ENCODE measurements around the gene ENGASE.

Gene ENGASE

DNA sequence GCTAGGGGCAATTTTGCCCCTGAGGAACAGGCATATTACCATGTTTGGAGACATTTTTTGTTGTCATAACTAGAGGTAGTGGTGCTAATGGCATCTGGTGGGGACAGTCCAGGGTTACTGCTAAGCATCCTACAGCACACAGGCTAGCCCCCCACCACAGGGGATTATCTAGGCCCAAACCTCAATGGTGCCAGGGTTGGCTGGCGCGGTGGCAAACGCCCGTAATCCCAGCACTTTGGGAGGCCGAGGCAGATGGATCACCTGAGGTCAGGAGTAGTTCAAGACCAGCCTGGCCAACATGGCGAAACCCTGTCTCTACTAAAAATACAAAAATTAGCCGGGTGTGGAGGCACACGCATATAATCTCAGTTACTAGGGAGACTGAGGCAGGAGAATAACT lies 35.5 kb upstream of the ENGASE start:
- no peak for DNase-seq

DNA sequence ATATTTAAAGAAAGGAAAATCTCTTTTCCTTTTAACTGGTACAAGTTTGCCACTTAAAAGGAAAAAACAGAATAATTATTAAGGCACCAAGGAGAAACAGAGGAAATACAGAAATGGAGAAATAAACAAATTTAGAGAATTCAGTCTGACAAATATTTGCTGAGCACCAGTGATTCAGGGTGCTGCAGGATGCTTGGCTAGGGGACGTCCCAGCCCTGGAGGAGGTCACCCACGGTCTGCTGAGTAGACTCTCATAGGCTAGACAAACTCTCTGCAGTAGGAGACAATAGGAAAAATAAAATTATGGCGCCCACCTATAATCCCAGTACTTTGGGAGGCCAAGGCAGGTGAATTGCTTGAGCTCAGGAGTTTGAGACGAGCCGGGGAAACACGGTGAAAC lies 34.7 kb upstream of the ENGASE start:
- no peak for DNase-seq

- DNase-seq: no peak
Observed at GRCh38 chr17:79041041-79041570, 33.5 kb upstream of the ENGASE start.

DNA sequence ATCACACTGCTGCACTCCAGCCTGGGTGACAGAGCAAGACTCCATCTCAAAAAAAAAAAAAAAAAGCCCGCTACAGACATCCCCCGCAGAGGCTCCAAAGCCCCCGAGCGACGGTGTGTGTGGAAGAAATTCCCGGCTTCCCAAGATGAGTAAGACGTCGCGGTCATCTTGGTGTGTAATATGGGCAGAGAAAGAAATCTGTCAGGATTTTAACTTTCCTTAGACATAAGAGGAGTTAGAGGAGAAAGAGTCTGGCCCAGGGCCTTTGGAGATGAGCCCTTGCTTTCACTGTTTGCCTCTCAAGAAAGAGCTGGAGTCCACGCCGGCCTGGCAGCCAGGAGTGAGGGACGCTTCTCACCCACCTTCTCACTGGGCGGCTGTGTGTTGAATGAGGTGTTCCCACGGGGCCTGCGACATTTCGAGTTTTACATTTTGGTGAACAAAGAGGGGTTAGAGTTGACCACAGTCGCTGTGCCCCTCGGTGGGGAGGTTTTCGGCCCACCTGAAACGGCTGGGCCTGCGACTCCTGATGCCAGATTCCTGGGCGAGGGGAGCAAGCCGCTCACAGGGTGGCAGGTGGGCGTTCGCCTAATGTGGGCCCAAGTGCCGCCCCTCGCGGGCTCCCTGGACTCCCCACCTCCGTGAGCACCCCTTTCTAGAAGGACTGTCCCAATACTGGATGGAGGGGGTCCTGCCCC lies 32.8 kb upstream of the ENGASE start:
- no peak for DNase-seq

DNA sequence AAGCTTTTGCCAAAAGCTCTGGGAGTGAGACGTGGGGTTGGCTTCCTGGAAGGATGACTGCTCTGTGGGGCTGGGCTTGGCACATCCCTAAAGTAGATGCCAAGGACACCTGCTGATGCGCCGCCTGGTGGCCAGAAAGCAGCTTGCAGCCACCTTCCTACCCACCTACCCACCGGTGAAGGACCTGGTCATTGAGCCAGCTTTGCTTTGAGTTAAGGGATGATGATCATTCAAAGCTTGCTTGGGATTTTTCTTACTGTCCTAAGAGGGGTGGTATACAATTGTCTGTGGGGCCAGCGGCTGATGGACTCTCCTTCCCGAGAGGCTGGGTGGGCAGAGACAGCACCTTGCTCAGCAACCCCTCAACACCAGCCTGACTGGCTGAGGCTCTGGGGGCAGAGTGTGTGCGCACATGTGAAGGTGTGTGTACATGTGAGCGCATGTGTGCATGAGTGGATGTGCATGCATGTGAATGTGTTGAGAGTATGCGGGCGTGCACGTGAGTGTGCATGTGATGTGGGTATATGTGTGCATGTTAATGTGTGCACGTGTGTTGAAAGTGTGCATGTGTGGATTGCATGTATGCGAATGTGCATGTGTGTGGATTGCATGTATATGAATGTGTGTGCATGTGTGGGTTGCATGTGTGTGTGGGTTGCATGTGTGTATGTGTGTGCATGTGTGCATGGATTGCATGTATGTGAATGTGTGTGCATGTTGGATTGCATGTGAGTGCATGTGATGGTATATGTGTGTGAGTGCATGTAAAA lies 32.0 kb upstream of the ENGASE start:
- peak in 4 of 5 donors; percentile 40 to 66 (median 46) for DNase-seq

DNA sequence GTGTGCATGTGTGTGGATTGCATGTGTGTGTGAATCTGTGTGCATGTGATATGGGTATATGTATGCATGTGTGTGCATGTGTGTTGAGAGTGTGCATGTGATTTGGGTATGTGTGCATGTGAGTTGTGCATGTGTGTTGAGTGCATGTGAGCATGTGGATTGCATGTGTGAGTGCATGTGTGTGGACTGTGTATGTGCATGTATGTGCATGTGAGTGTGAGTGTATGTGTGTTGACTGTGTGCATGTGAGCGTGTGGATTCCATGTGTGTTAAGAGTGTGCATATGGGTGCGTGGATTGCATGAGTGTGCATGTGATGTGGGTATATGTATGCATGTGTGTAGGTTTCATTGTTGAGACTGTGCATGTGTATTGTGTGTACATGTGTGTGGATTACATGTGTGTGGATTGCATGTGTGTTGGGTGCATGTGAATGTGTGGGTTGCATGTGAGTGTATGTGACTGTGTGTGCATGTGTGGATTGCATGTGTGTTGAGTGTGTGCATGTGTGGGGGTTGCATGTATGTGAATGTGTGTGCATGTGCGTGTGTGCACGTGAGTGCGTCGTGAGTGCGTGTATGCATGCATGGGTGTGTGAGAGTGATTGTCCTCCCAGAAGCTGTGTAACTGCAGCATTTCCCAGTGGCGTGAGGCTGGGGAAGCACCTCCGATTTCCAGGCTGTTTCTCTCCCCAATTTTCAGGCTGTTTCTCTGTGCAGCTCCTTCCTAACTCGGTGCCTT lies 31.3 kb upstream of the ENGASE start:
- no peak for DNase-seq

DNA sequence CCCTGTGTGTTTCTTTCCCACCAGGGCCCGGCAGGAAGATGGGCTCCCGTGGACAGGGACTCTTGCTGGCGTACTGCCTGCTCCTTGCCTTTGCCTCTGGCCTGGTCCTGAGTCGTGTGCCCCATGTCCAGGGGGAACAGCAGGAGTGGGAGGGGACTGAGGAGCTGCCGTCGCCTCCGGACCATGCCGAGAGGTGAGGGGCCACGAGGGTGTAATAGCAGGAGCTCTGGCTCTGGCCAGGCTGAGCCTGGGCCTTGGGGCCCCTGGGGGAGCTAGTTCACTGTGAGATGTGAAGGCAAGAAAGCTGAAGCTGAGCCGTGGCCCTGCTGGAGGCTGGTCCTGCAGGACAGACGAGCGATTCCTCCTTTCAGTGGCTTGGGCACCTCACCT lies 30.7 kb upstream of the ENGASE start:
- DNase-seq: no peak

DNA sequence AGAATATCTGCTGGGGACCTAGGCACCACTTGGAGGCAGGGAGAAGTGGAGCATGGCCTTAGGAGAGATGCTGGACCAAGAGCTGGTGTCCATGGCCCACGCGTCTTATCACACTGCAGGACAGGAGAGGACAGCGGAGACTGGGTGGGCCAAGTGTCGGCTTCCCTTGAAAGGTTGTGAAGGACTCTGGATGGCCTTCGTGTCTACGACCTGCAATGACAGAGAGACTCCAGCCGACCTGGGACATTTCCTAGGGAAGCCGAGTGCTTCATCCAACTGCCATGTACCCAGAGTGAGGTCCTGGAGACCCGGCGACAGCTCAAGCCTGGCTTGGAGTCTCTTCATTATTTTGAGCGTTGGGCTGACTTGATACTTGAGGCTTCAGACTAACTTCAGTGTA lies 30.2 kb upstream of the ENGASE start:
- DNase-seq: no peak

DNA sequence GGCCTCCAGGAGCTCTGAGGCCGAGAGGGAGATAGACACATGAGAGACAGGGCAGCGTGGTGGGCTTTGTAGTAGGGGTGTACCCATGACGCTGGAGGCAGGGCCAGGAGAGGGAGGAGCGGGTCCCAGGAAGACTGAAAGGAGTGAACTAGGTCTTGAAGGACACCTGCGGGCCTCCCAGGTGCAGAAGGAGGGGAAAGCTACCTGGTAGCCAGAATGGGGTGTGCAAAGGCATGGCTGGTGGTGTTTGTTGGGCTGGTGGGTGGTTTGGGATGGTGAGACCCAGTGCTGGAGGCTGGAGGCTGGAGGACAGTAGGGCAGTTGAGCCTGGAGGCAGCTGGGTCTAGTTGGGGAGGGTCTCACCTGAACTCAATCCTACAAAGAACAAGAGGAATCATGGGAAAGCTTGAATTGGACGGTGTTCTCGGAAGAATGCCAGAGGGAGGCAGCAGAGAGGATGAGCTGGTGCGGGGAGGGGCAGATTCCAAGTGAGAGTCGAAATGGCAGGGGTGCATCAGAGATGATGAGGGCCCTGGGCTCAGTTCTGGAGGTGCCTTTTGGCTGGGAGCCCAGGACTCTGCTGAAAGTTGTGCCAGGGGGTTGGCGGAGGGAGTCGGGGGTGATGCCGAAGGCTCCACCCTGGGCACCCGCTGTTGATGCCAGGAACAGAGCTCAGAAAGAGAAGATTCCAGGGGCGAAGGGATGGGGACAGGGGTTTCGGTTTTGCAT lies 29.5 kb upstream of the ENGASE start:
- no peak for DNase-seq

- peak in 4 of 5 donors; percentile 35 to 48 (median 42) for DNase-seq
Observed at GRCh38 chr17:79045842-79046196, 28.8 kb upstream of the ENGASE start.

GRCh38 chr17:79046197-79046915 lies 28.3 kb upstream of the ENGASE start:
- DNase-seq: no peak

GRCh38 chr17:79046916-79047280 lies 27.7 kb upstream of the ENGASE start:
- DNase-seq: no peak

DNA sequence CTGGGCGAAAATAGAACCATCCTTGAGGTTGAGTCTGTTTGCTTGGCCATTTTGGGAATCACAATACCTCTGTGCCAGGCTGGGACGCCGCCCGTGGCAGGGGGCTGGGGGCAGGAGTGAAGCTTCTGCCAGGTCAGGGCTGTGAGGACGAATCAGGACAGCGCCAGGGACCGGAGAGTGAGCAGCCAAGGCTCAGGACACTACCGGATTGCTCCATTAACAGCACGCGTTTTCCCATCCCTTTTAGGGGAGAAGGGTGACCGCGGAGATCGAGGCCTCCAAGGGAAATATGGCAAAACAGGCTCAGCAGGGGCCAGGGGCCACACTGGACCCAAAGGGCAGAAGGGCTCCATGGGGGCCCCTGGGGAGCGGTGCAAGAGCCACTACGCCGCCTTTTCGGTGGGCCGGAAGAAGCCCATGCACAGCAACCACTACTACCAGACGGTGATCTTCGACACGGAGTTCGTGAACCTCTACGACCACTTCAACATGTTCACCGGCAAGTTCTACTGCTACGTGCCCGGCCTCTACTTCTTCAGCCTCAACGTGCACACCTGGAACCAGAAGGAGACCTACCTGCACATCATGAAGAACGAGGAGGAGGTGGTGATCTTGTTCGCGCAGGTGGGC lies 27.2 kb upstream of the ENGASE start:
- DNase-seq: no peak

GRCh38 chr17:79047923-79048825 lies 26.4 kb upstream of the ENGASE start:
- DNase-seq: no peak

DNA sequence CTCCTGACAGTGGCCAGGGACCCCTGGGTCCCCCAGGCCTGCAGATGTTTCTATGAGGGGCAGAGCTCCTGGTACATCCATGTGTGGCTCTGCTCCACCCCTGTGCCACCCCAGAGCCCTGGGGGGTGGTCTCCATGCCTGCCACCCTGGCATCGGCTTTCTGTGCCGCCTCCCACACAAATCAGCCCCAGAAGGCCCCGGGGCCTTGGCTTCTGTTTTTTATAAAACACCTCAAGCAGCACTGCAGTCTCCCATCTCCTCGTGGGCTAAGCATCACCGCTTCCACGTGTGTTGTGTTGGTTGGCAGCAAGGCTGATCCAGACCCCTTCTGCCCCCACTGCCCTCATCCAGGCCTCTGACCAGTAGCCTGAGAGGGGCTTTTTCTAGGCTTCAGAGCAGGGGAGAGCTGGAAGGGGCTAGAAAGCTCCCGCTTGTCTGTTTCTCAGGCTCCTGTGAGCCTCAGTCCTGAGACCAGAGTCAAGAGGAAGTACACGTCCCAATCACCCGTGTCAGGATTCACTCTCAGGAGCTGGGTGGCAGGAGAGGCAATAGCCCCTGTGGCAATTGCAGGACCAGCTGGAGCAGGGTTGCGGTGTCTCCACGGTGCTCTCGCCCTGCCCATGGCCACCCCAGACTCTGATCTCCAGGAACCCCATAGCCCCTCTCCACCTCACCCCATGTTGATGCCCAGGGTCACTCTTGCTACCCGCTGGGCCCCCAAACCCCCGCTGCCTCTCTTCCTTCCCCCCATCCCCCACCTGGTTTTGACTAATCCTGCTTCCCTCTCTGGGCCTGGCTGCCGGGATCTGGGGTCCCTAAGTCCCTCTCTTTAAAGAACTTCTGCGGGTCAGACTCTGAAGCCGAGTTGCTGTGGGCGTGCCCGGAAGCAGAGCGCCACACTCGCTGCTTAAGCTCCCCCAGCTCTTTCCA lies 25.5 kb upstream of the ENGASE start:
- no peak for DNase-seq

GRCh38 chr17:79049821-79050220 lies 24.8 kb upstream of the ENGASE start:
- no peak for DNase-seq

- no peak for DNase-seq
Observed at GRCh38 chr17:79050551-79050950, 24.1 kb upstream of the ENGASE start.

GRCh38 chr17:79051306-79051705 lies 23.3 kb upstream of the ENGASE start:
- no peak for DNase-seq

GRCh38 chr17:79052131-79052530 lies 22.5 kb upstream of the ENGASE start:
- no peak for DNase-seq
